K562 (cell line): ENCODE results near the gene RELA. TPM values are rescaled to one million over a fixed set of nuclear protein-coding genes. Genes with fewer than 3 reads are reported as not detected.

ENCODE experiments used
- BCOR ChIP-seq: fragments of 450-650 bp; IDR thresholded peaks from 2 replicates; pipeline ENCODE4 v1.6.1; 2016
- BHLHE40 ChIP-seq: IDR thresholded peaks from 2 replicates; pipeline ENCODE4 v1.6.1; 2011; ENCODE audit warnings: low read length, improper control_type of control experiment
- C11orf30 ChIP-seq: fragments of 450-650 bp; IDR thresholded peaks from 2 replicates; pipeline ENCODE4 v1.6.1; 2016; ENCODE audit warnings: low read depth, mild to moderate bottlenecking
- MAX ChIP-seq: sonication (generic); formaldehyde crosslinking; IDR thresholded peaks from 2 replicates; pipeline ENCODE4 v1.9.0; 2022; ENCODE audit warnings: mild to moderate bottlenecking, missing genetic modification reagents
- MNT ChIP-seq, 2 experiments: fragments of 450-650 bp; conservative IDR thresholded peaks; 2 replicates each; pipeline ENCODE4 v1.6.1; 2017; ENCODE audit warnings: mild to moderate bottlenecking in 2 of 2, moderate library complexity in 2 of 2
- NCOA6 ChIP-seq: fragments of 450-650 bp; IDR thresholded peaks from 2 replicates; pipeline ENCODE4 v1.6.1; 2017; ENCODE audit warnings: mild to moderate bottlenecking
- PCBP1 ChIP-seq: fragments of 200-400 bp; formaldehyde crosslinking; IDR thresholded peaks from 2 replicates; pipeline ENCODE4 v1.6.1; 2018; ENCODE audit warnings: mild to moderate bottlenecking, low read depth, low read length; ENCODE audit not compliant: poor library complexity, severe bottlenecking
- PHF8 ChIP-seq: fragments of 200-600 bp; sonication (generic); IDR thresholded peaks from 2 replicates; pipeline ENCODE4 v1.6.1; 2012; ENCODE audit warnings: mixed run types, mild to moderate bottlenecking, inconsistent platforms, low read length, moderate library complexity, borderline replicate concordance
- POLR2AphosphoS5 ChIP-seq: IDR thresholded peaks from 2 replicates; pipeline ENCODE4 v1.6.1; 2011; ENCODE audit warnings: mild to moderate bottlenecking, low read depth, low read length, moderate library complexity; ENCODE audit not compliant: control insufficient read depth, insufficient read depth
- POLR2G ChIP-seq: fragments of 200-400 bp; formaldehyde crosslinking; IDR thresholded peaks from 2 replicates; pipeline ENCODE4 v1.6.1; 2017; ENCODE audit warnings: low read depth, mild to moderate bottlenecking, antibody characterized with exemption, low read length, moderate library complexity
- TCF15 ChIP-seq: fragments of 250-450 bp; sonication (Bioruptor Pico); IDR thresholded peaks from 2 replicates; pipeline ENCODE4 v1.8.0; 2022; ENCODE audit warnings: moderate library complexity, mild to moderate bottlenecking, inconsistent platforms
- THRB ChIP-seq: fragments of 450-650 bp; formaldehyde crosslinking; conservative IDR thresholded peaks from 2 replicates; pipeline ENCODE4 v1.4.0; 2022; ENCODE audit warnings: mild to moderate bottlenecking, missing genetic modification characterization
- YY1 ChIP-seq, 3 experiments: IDR thresholded peaks; 2 replicates each; pipeline ENCODE4 v1.6.1; 2011; ENCODE audit warnings: low read length in 2 of 3, mild to moderate bottlenecking in 2 of 3, moderate library complexity in 2 of 3, borderline replicate concordance in 1 of 3, control low read depth in 1 of 3, low read depth in 1 of 3; ENCODE audit not compliant: insufficient read depth in 3 of 3, insufficient replicate concordance in 2 of 3, control insufficient read depth in 1 of 3, insufficient read length in 1 of 3; ENCODE audit errors: extremely low read depth in 1 of 3
- ZBTB33 ChIP-seq: sonication (generic); formaldehyde crosslinking; IDR thresholded peaks from 2 replicates; pipeline ENCODE4 v1.8.1; 2023; ENCODE audit warnings: mild to moderate bottlenecking, missing genetic modification reagents
- ZBTB7A ChIP-seq: IDR thresholded peaks from 2 replicates; pipeline ENCODE4 v1.6.1; 2011; ENCODE audit warnings: low read depth, mild to moderate bottlenecking, low read length, moderate library complexity, borderline replicate concordance; ENCODE audit not compliant: control insufficient read depth
- ZFP1 ChIP-seq: fragments of 450-650 bp; formaldehyde crosslinking; IDR thresholded peaks from 2 replicates; pipeline ENCODE4 v1.4.0; 2020; ENCODE audit warnings: mild to moderate bottlenecking, mixed read lengths
- ZFP36 ChIP-seq: fragments of 150-350 bp; IDR thresholded peaks from 2 replicates; pipeline ENCODE4 v1.6.1; 2018; ENCODE audit warnings: low read length, low read depth; ENCODE audit not compliant: partially characterized antibody
- ZNF507 ChIP-seq: conservative IDR thresholded peaks from 2 replicates; pipeline ENCODE4 v1.6.1; 2017; ENCODE audit warnings: missing genetic modification characterization, missing compliant biosample characterization
- polyA plus RNA-seq, 8 experiments: library from polyadenylated mRNA; depleted of rRNA in 4 of 8; stranded (reverse) in 5 of 8; unstranded in 3 of 8; fragments of >200 nt; fragmentation: Nextera tagmentation in 2 of 8; fragmentation: Illumina TruSeq in 1 of 8; extraction: Ambion mirVana in 2 of 8; extraction: Trizol in 1 of 8; gene quantifications; 2 replicates each; pipeline versions ENCODE4 v1.2.1 to v1.2.3, GENCODE V29; 2011 to 2014; ENCODE audit warnings: inconsistent platforms in 1 of 8, missing spikeins in 1 of 8
- total RNA-seq, 7 experiments: library from RNA; depleted of rRNA in 6 of 7; stranded (reverse); fragments of >200 nt in 6 of 7; fragmentation: Illumina TruSeq in 2 of 7; extraction: Trizol in 2 of 7; gene quantifications; 2 replicates each; pipeline versions ENCODE4 v1.2.1 to v1.2.3, GENCODE V29; 2011 to 2021; ENCODE audit warnings: low replicate concordance in 1 of 7

The RELA gene
- total and polyA plus RNA-seq, 9 of the 15 experiments (the other 6 are each of a cell fraction or from before 2014, with no cell fraction given) = 6.0 to 67.4 (median 20.6) TPM

- TF ChIP-seq C11orf30 (no peak), TCF15 (CRISPR knock-in tag) (no peak), POLR2AphosphoS5 (peak; percentile 54; the same call in 1 of the 2 replicates), ZBTB7A (peak; percentile 63; the same call in 1 of the 2 replicates), ZBTB33 (peak; percentile 55; the same call in 1 of the 2 replicates), ZFP36 (no peak), BCOR (peak; percentile 43; the same call in 1 of the 2 replicates), PCBP1 (peak; percentile 72), NCOA6 (peak; percentile 99), POLR2G (peak; percentile 97), MNT (conservative IDR thresholded peaks at IDR 0.05) (peak; percentile 89 to 95), PHF8 (peak; percentile 85; the same call in 1 of the 2 replicates), ZNF507 (no peak), THRB (CRISPR knock-in tag) (0 out of 2 replicates have a peak, but pooled peaks have one; percentile 31), ZFP1 (CRISPR knock-in tag) (no peak), YY1 (IDR thresholded peaks at IDR 0.05; ENCODE audit: borderline replicate concordance in 1 of 3, control insufficient read depth in 1 of 3, extremely low read depth in 1 of 3, insufficient read depth in 3 of 3, insufficient read length in 1 of 3, insufficient replicate concordance in 2 of 3, low read depth in 1 of 3, low read length in 2 of 3) (peak in 2 of 3 experiments; percentile 9 to 22), BHLHE40 (no peak), MAX (CRISPR knock-in tag) (no peak)
Measured at GRCh38 chr11:65652511-65653228, 10.0 kb downstream of the RELA start (continued).
